H1 (cell line): ENCODE results near the gene AMBP. TPM values are rescaled to one million over a fixed set of nuclear protein-coding genes. Genes with fewer than 3 reads are reported as not detected.

ENCODE experiments used
- CTCF ChIA-PET: fragments of 300-600 bp; sonication (Branson Sonifier 250); formaldehyde crosslinking; loops from one replicate; lab custom pipeline; 2021; ENCODE audit not compliant: partially characterized antibody; lab: Charles Lee
- POLR2A ChIA-PET: fragments of 300-600 bp; sonication (Branson Sonifier 250); formaldehyde crosslinking; loops from one replicate; lab custom pipeline; 2021; ENCODE audit warnings: inconsistent platforms; ENCODE audit not compliant: partially characterized antibody; lab: Charles Lee
- DNase-seq, 2 experiments: peaks; one replicate each; pipeline versions ENCODE4 v3.0.0 to v3.0.0-alpha.2; 2010 to 2022; ENCODE audit warnings: low spot score in 2 of 2, low read depth in 1 of 2, mixed read lengths in 1 of 2
- FAIRE-seq: peaks from 2 replicates; lab custom pipeline; 2011; peaks lifted over from hg19 to GRCh38; lab: Jason Lieb, UNC
- H2AFZ ChIP-seq: 2 replicates; pipeline ENCODE4 v1.8.1; 2012; ENCODE audit warnings: low read length, inconsistent platforms
- H2AK5ac ChIP-seq: 2 replicates; pipeline ENCODE4 v1.6.1; 2013; ENCODE audit warnings: low read depth, low read length
- H2BK120ac ChIP-seq: replicated peaks from 2 replicates; pipeline ENCODE3; 2013; ENCODE audit warnings: low read depth, low read length, inconsistent platforms
- H2BK12ac ChIP-seq: 2 replicates; pipeline ENCODE4 v1.6.1; 2013; ENCODE audit warnings: low read depth, low read length
- H2BK15ac ChIP-seq: 2 replicates; pipeline ENCODE4 v1.6.1; 2013; ENCODE audit warnings: low read length
- H2BK20ac ChIP-seq: 2 replicates; pipeline ENCODE4 v1.6.1; 2013; ENCODE audit warnings: low read length
- H2BK5ac ChIP-seq: 2 replicates; pipeline ENCODE4 v1.6.1; 2013; ENCODE audit warnings: low read depth, low read length
- H3K14ac ChIP-seq: 2 replicates; pipeline ENCODE4 v1.6.1; 2013; ENCODE audit warnings: inconsistent platforms; ENCODE audit not compliant: insufficient read length
- H3K18ac ChIP-seq: 2 replicates; pipeline ENCODE4 v1.6.1; 2013; ENCODE audit warnings: low read length; ENCODE audit errors: extremely low read depth
- H3K23ac ChIP-seq: 2 replicates; pipeline ENCODE4 v1.6.1; 2013; ENCODE audit warnings: inconsistent platforms; ENCODE audit not compliant: insufficient read length
- H3K23me2 ChIP-seq: 2 replicates; pipeline ENCODE4 v1.6.1; 2013; ENCODE audit warnings: low read depth, low read length
- H3K27ac ChIP-seq: 2 replicates; pipeline ENCODE4 v1.6.1; 2011; ENCODE audit warnings: low read depth, low read length, inconsistent platforms
- H3K27me3 ChIP-seq, 4 experiments: replicated peaks in 1 of 4; 1 replicate in 1 of 4; 2 replicates in 3 of 4; pipeline versions ENCODE4 v1.6.1 to v1.8.1; 2011 to 2013; ENCODE audit warnings: low read length in 3 of 4, mild to moderate bottlenecking in 3 of 4, inconsistent platforms in 2 of 4, mixed read lengths in 2 of 4, moderate library complexity in 1 of 4; ENCODE audit not compliant: control insufficient read depth in 3 of 4, insufficient read depth in 3 of 4; ENCODE audit errors: extremely low read depth in 1 of 4
- H3K36me3 ChIP-seq, 4 experiments: 2 replicates each; pipeline versions ENCODE4 v1.6.1 to v1.8.1; 2011 to 2013; ENCODE audit warnings: mild to moderate bottlenecking in 4 of 4, low read length in 3 of 4, moderate library complexity in 2 of 4, control low read depth in 1 of 4, inconsistent platforms in 1 of 4; ENCODE audit not compliant: insufficient read depth in 4 of 4, control insufficient read depth in 2 of 4
- H3K4ac ChIP-seq: replicated peaks from 2 replicates; pipeline ENCODE3; 2013; ENCODE audit warnings: low read length, low read depth, mixed read lengths, inconsistent platforms; ENCODE audit not compliant: insufficient read length
- H3K4me1 ChIP-seq, 4 experiments: replicated peaks in 1 of 4; 1 replicate in 1 of 4; 2 replicates in 3 of 4; pipeline versions ENCODE4 v1.6.1 to v1.8.1; 2011 to 2013; ENCODE audit warnings: low read length in 3 of 4, inconsistent platforms in 2 of 4, mixed read lengths in 1 of 4; ENCODE audit not compliant: insufficient read depth in 4 of 4, control insufficient read depth in 3 of 4
- H3K4me2 ChIP-seq, 2 experiments: 2 replicates each; pipeline versions ENCODE4 v1.6.1 to v1.8.1; 2011 to 2013; ENCODE audit warnings: low read depth in 2 of 2, low read length in 2 of 2, control low read depth in 1 of 2, inconsistent platforms in 1 of 2, mild to moderate bottlenecking in 1 of 2; ENCODE audit not compliant: insufficient read depth in 1 of 2
- H3K4me3 ChIP-seq, 4 experiments: fragments of 200-600, 300-600 bp in 1 of 4; sonication (generic), shearing (Covaris generic), sonication (Bioruptor Twin) in 1 of 4; 2 replicates each; pipeline versions ENCODE4 v1.5.1 to v1.8.1; 2011 to 2016; ENCODE audit warnings: low read length in 4 of 4, low read depth in 3 of 4, control low read depth in 2 of 4, inconsistent platforms in 2 of 4, mild to moderate bottlenecking in 2 of 4, mixed read lengths in 1 of 4, moderate library complexity in 1 of 4; ENCODE audit not compliant: insufficient read depth in 2 of 4; ENCODE audit errors: extremely low read depth in 1 of 4
- H3K56ac ChIP-seq: replicated peaks from 2 replicates; pipeline ENCODE3; 2013; ENCODE audit warnings: low read depth, mild to moderate bottlenecking, mixed read lengths, low read length, inconsistent platforms; ENCODE audit not compliant: insufficient read length
- H3K79me1 ChIP-seq: 2 replicates; pipeline ENCODE4 v1.6.1; 2013; ENCODE audit warnings: low read depth, low read length, control low read depth
- H3K79me2 ChIP-seq, 2 experiments: 2 replicates each; pipeline versions ENCODE4 v1.6.1 to v1.8.1; 2012 to 2013; ENCODE audit warnings: low read length in 2 of 2, mild to moderate bottlenecking in 2 of 2, inconsistent platforms in 1 of 2; ENCODE audit not compliant: insufficient read depth in 2 of 2, control insufficient read depth in 1 of 2
- H3K9ac ChIP-seq, 4 experiments: replicated peaks in 1 of 4; 1 replicate in 1 of 4; 2 replicates in 3 of 4; pipeline versions ENCODE4 v1.6.1 to v1.8.1; 2011 to 2013; ENCODE audit warnings: low read depth in 3 of 4, low read length in 3 of 4, control low read depth in 2 of 4, mild to moderate bottlenecking in 2 of 4, moderate library complexity in 2 of 4, inconsistent platforms in 1 of 4; ENCODE audit errors: extremely low read depth in 1 of 4
- H3K9me3 ChIP-seq, 2 experiments: 2 replicates each; pipeline versions ENCODE4 v1.6.1 to v1.8.1; 2012 to 2013; ENCODE audit warnings: mild to moderate bottlenecking in 2 of 2, moderate library complexity in 2 of 2, control low read depth in 1 of 2, inconsistent platforms in 1 of 2, low read depth in 1 of 2, low read length in 1 of 2, mixed read lengths in 1 of 2; ENCODE audit not compliant: insufficient read depth in 2 of 2
- H4K20me1 ChIP-seq, 2 experiments: replicated peaks in 1 of 2; 2 replicates each; pipeline versions ENCODE3 to v1.8.1; 2011 to 2013; ENCODE audit warnings: inconsistent platforms in 2 of 2, low read length in 2 of 2, mild to moderate bottlenecking in 1 of 2; ENCODE audit not compliant: insufficient read depth in 2 of 2, control insufficient read depth in 1 of 2
- H4K5ac ChIP-seq: 2 replicates; pipeline ENCODE4 v1.6.1; 2013; ENCODE audit warnings: low read length, low read depth, mixed read lengths, inconsistent platforms; ENCODE audit not compliant: insufficient read length
- H4K8ac ChIP-seq: 2 replicates; pipeline ENCODE4 v1.8.0; 2013; ENCODE audit warnings: mild to moderate bottlenecking, moderate library complexity, low read length, inconsistent platforms; ENCODE audit not compliant: insufficient read depth; ENCODE audit errors: extremely low read depth
- H4K91ac ChIP-seq: replicated peaks from 2 replicates; pipeline ENCODE3; 2013; ENCODE audit warnings: low read length, mixed read lengths, inconsistent platforms; ENCODE audit not compliant: insufficient read length
- ASH2L ChIP-seq: fragments of 200-600, 300-600 bp; sonication (generic); IDR thresholded peaks from one replicate; pipeline ENCODE4 v1.7.1; 2017; ENCODE audit warnings: low read length
- BACH1 ChIP-seq: IDR thresholded peaks from 2 replicates; pipeline ENCODE4 v1.6.1; 2012; ENCODE audit warnings: low read length, improper control_type of control experiment
- CEBPB ChIP-seq: IDR thresholded peaks from 2 replicates; pipeline ENCODE4 v1.6.1; 2012; ENCODE audit warnings: low read depth, low read length
- CTBP2 ChIP-seq: IDR thresholded peaks from 2 replicates; pipeline ENCODE4 v1.7.0; 2011; ENCODE audit warnings: borderline replicate concordance, mild to moderate bottlenecking, moderate library complexity, mixed read lengths, low read length; ENCODE audit not compliant: insufficient read depth, insufficient read length
- HDAC6 ChIP-seq: IDR thresholded peaks from one replicate; pipeline ENCODE4 v1.7.1; 2012; ENCODE audit warnings: low read depth, mild to moderate bottlenecking, inconsistent platforms, low read length, moderate library complexity
- KDM1A ChIP-seq: fragments of 200-600, 300-600 bp; sonication (generic); IDR thresholded peaks from 2 replicates; pipeline ENCODE4 v1.7.1; 2016; ENCODE audit warnings: mild to moderate bottlenecking, low read length, borderline replicate concordance
- KDM5A ChIP-seq: fragments of 200-600 bp; IDR thresholded peaks from 2 replicates; pipeline ENCODE4 v1.7.1; 2012; ENCODE audit warnings: mild to moderate bottlenecking, low read length, inconsistent platforms, mixed read lengths
- RNF2 ChIP-seq: fragments of 200-900, 300-1000 bp; sonication (generic); IDR thresholded peaks from 2 replicates; pipeline ENCODE4 v1.7.1; 2016; ENCODE audit warnings: borderline replicate concordance, low read depth, mild to moderate bottlenecking, antibody characterized with exemption, low read length; ENCODE audit not compliant: poor library complexity, severe bottlenecking; ENCODE audit errors: missing control alignments
- TCF12 ChIP-seq: IDR thresholded peaks from 2 replicates; pipeline ENCODE4 v1.6.1; 2011; ENCODE audit warnings: low read depth, mild to moderate bottlenecking, low read length
- polyA plus RNA-seq, 7 experiments: library from polyadenylated mRNA; depleted of rRNA in 3 of 7; stranded (reverse) in 5 of 7; unstranded in 2 of 7; fragments of >200 nt in 5 of 7; fragments of 200-250 nt in 2 of 7; gene quantifications; 1 replicate in 5 of 7; 2 replicates in 1 of 7; 4 replicates in 1 of 7; pipeline versions ENCODE4 v1.2.1 to v1.2.3, GENCODE V29; 2011 to 2013; ENCODE audit warnings: missing spikeins in 2 of 7, mixed read lengths in 2 of 7
- total RNA-seq: library from RNA; stranded (reverse); fragmentation: NEBNext Ultra II Directional; extraction: Animal tissue kit (Norgen Biotek cat#: 25700); gene quantifications from 2 replicates; pipeline ENCODE4 v1.2.1, GENCODE V29; 2021

Gene AMBP
- total and polyA plus RNA-seq, 2 of the 8 experiments (the other 6 are each of a cell fraction or from before 2014, with no cell fraction given), result 3.0 to 4.0 TPM

GRCh38 chr9:114014044-114014443 lies 64.1 kb downstream of the AMBP start:
- Histone ChIP-seq H4K20me1 (peaks cover 0 to 2% of the 10 kb centered on the region in 2 experiments), H2BK15ac (no peak overlapping the region), H4K8ac (no peak overlapping the region), H2BK20ac (no peak overlapping the region), H3K14ac (no peak overlapping the region), H4K5ac (no peak overlapping the region), H2AFZ (no peak overlapping the region), H3K4me3 (no peak overlapping the region), H4K91ac (no peak overlapping the region), H3K18ac (no peak overlapping the region), H3K36me3 (peaks cover 0 to 14% (median 4%) of the 10 kb centered on the region in 4 experiments; a peak in 6 of 8 replicates), H2BK12ac (no peak overlapping the region), H3K4me1 (peaks cover 0 to 5% (median 2%) of the 10 kb centered on the region in 4 experiments; a peak in 2 of 7 replicates), H3K9ac (no peak overlapping the region), H3K27me3 (no peaks in the 10 kb centered on the region), H3K79me2 (no peaks in the 10 kb centered on the region), H3K23ac (no peak overlapping the region), H2BK120ac (no peak overlapping the region), H3K9me3 (no peaks in the 10 kb centered on the region), H3K79me1 (no peaks in the 10 kb centered on the region), H3K23me2 (no peaks in the 10 kb centered on the region), H3K4me2 (no peak overlapping the region), H3K4ac (no peak overlapping the region), H3K27ac (no peak overlapping the region), H3K56ac (no peak overlapping the region), H2AK5ac (no peak overlapping the region), H2BK5ac (no peak overlapping the region)
- FAIRE-seq (no peak), DNase-seq (no peak)
- ChIA-PET CTCF (interaction anchor here (1.0 kb wide), 1 partner anchor 19 kb away, joined by 4 read pairs; no protein-coding TSS in a partner anchor), POLR2A (no interaction called here)
- TF ChIP-seq CTBP2 (no peak), BACH1 (no peak), RNF2 (no peak), KDM1A (no peak), KDM5A (no peak), HDAC6 (no peak), CEBPB (no peak), TCF12 (no peak), ASH2L (no peak)
